OCI-LY3 (cell line): ENCODE measurements around the gene FBXO30.

Experiments used
- H2AFZ ChIP-seq: fragments of 200-600, 300-600 bp; shearing (Covaris generic); 2 replicates; pipeline ENCODE4 v1.6.0; 2014; ENCODE audit warnings: antibody characterized with exemption, low read depth, low read length
- H3K27ac ChIP-seq: fragments of 200-600, 300-600 bp; sonication (generic); 2 replicates; pipeline ENCODE4 v1.5.1; 2014; ENCODE audit warnings: mild to moderate bottlenecking, low read length, moderate library complexity, mixed read lengths
- H3K27me3 ChIP-seq: fragments of 200-600, 300-600 bp; sonication (generic); 2 replicates; pipeline ENCODE4 v1.6.1; 2014; ENCODE audit warnings: low read depth, low read length, mixed read lengths
- H3K36me3 ChIP-seq: fragments of 200-600, 300-600 bp; sonication (generic); replicated peaks from 2 replicates; pipeline ENCODE3; 2014; ENCODE audit warnings: low read depth, low read length, mixed read lengths
- H3K4me1 ChIP-seq: fragments of 300-600, 200-600 bp; sonication (generic); 2 replicates; pipeline ENCODE4 v1.6.1; 2014; ENCODE audit warnings: low read length, mixed read lengths
- H3K4me2 ChIP-seq: fragments of 200-600, 300-600 bp; sonication (generic); 2 replicates; pipeline ENCODE4 v1.6.1; 2014; ENCODE audit warnings: low read length, mixed read lengths
- H3K4me3 ChIP-seq: fragments of 300-600, 200-600 bp; sonication (generic); 2 replicates; pipeline ENCODE4 v1.5.1; 2014; ENCODE audit warnings: antibody characterized with exemption, mild to moderate bottlenecking, low read length, moderate library complexity
- H3K79me2 ChIP-seq: fragments of 300-600, 200-600 bp; shearing (Covaris generic); 2 replicates; pipeline ENCODE4 v1.6.1; 2014; ENCODE audit warnings: mild to moderate bottlenecking, low read length, mixed read lengths
- H3K9ac ChIP-seq: fragments of 300-600, 200-600 bp; shearing (Covaris generic); 2 replicates; pipeline ENCODE4 v1.6.0; 2014; ENCODE audit warnings: mild to moderate bottlenecking, low read length, moderate library complexity
- H3K9me3 ChIP-seq: fragments of 200-600, 300-600 bp; shearing (Covaris generic); 2 replicates; pipeline ENCODE4 v1.6.1; 2014; ENCODE audit warnings: low read length, mixed read lengths; ENCODE audit not compliant: insufficient read depth
- H4K20me1 ChIP-seq: fragments of 200-600, 300-600 bp; sonication (generic); 2 replicates; pipeline ENCODE4 v1.6.1; 2016; ENCODE audit warnings: low read length, mixed read lengths; ENCODE audit not compliant: insufficient read depth
- CTCF ChIP-seq: fragments of 200-600, 300-600 bp; sonication (generic); IDR thresholded peaks from 2 replicates; pipeline ENCODE4 v1.5.1; 2014; ENCODE audit warnings: antibody characterized with exemption, low read length, low read depth
- EZH2phosphoT487 ChIP-seq: fragments of 200-600 bp; shearing (Covaris generic); IDR thresholded peaks from 2 replicates; pipeline ENCODE4 v1.6.1; 2018; ENCODE audit warnings: antibody characterized with exemption, mixed run types, low read depth

Gene FBXO30

DNA sequence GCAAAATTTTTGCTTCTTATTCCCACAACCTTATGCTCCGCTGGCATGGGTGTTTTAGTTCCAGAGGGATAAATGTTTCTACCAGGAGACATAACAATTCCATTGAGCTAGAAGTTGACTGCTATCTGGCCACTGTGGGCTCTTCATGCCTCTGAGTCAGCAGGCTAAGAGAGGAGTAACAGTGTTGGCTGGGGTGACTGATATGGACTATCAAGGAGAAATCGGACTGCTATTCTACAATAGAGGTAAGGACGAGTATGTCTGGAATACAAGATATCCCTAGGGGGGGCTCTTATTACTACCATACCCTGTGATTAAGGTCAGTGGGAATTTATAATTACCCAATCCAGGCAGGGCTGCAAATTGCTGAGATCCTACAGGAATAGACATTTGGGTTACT lies 26.9 kb downstream of the FBXO30 start:
- no peaks in the 10 kb centered on the region for H3K36me3 ChIP-seq
- no peak overlapping the region for H3K9ac ChIP-seq
- no peaks in the 10 kb centered on the region for H3K9me3 ChIP-seq
- H4K20me1 ChIP-seq = no peaks in the 10 kb centered on the region
- H3K27me3 ChIP-seq = no peaks in the 10 kb centered on the region
- H3K79me2 ChIP-seq = no peaks in the 10 kb centered on the region
- H2AFZ ChIP-seq = no peak overlapping the region
- no peak overlapping the region for H3K4me3 ChIP-seq
- H3K4me1 ChIP-seq = no peaks in the 10 kb centered on the region
- TF ChIP-seq EZH2phosphoT487 = no peak
- TF ChIP-seq CTCF = no peak
- no peak overlapping the region for H3K27ac ChIP-seq
- no peak overlapping the region for H3K4me2 ChIP-seq

GRCh38 chr6:145784683-145785082 lies 29.9 kb downstream of the FBXO30 start:
- Histone ChIP-seq H3K36me3 (no peaks in the 10 kb centered on the region), H3K9ac (no peak overlapping the region), H3K9me3 (no peaks in the 10 kb centered on the region), H3K27ac (no peak overlapping the region), H3K4me1 (no peaks in the 10 kb centered on the region), H3K79me2 (no peaks in the 10 kb centered on the region), H3K27me3 (no peaks in the 10 kb centered on the region), H2AFZ (no peak overlapping the region), H4K20me1 (no peaks in the 10 kb centered on the region), H3K4me3 (no peak overlapping the region), H3K4me2 (no peak overlapping the region)
- no peak for TF ChIP-seq CTCF
- TF ChIP-seq EZH2phosphoT487 = no peak

- no peaks in the 10 kb centered on the region for H4K20me1 ChIP-seq
- H3K4me3 ChIP-seq = no peak overlapping the region
- H3K79me2 ChIP-seq = no peaks in the 10 kb centered on the region
- no peak overlapping the region for H3K27ac ChIP-seq
- no peaks in the 10 kb centered on the region for H3K36me3 ChIP-seq
- no peak overlapping the region for H3K4me2 ChIP-seq
- TF ChIP-seq CTCF (no peak), EZH2phosphoT487 (no peak)
- no peak overlapping the region for H2AFZ ChIP-seq
- H3K9me3 ChIP-seq = no peaks in the 10 kb centered on the region
- H3K27me3 ChIP-seq = no peaks in the 10 kb centered on the region
- no peak overlapping the region for H3K9ac ChIP-seq
- H3K4me1 ChIP-seq = no peaks in the 10 kb centered on the region
These were observed 30.8 kb downstream of the FBXO30 start for GRCh38 chr6:145783796-145784195.

GRCh38 chr6:145772846-145773245 lies 41.7 kb downstream of the FBXO30 start:
- H3K9ac ChIP-seq = no peak overlapping the region
- H3K4me3 ChIP-seq = no peak overlapping the region
- no peaks in the 10 kb centered on the region for H4K20me1 ChIP-seq
- no peak overlapping the region for H3K4me2 ChIP-seq
- no peaks in the 10 kb centered on the region for H3K36me3 ChIP-seq
- no peaks in the 10 kb centered on the region for H3K4me1 ChIP-seq
- no peaks in the 10 kb centered on the region for H3K79me2 ChIP-seq
- H3K9me3 ChIP-seq = no peaks in the 10 kb centered on the region
- no peak overlapping the region for H2AFZ ChIP-seq
- no peaks in the 10 kb centered on the region for H3K27me3 ChIP-seq
- TF ChIP-seq CTCF (no peak), EZH2phosphoT487 (no peak)
- H3K27ac ChIP-seq = no peak overlapping the region
